ENCODE data around the gene RDH5.

Gene RDH5

GRCh38 chr12:55687746-55688145, 32.4 kb upstream of the RDH5 start:
- H3F3A ChIP-seq (ENCODE audit: insufficient read depth), result no peaks in the 10 kb centered on the region
- no peak overlapping the region for H3K27ac ChIP-seq (ENCODE audit: low read depth, low read length)
- no peak overlapping the region for H2AFZ ChIP-seq (ENCODE audit: low read depth, low read length, severe bottlenecking)
- H3K9me3 ChIP-seq (ENCODE audit: insufficient read depth, low read length), result no peaks in the 10 kb centered on the region
- H3K9ac ChIP-seq (ENCODE audit: low read length), result no peak overlapping the region
- H3K4me3 ChIP-seq (ENCODE audit: insufficient read depth, low read length, poor library complexity, severe bottlenecking), result no peak overlapping the region
- no peaks in the 10 kb centered on the region for H3K36me3 ChIP-seq (ENCODE audit: low read length)
- H3K27me3 ChIP-seq (ENCODE audit: low read length), result no peaks in the 10 kb centered on the region
- H4K20me1 ChIP-seq (ENCODE audit: low read depth, low read length), result no peaks in the 10 kb centered on the region
- no peak overlapping the region for H3K4me2 ChIP-seq (ENCODE audit: low read depth, low read length, poor library complexity, severe bottlenecking)
- H3K9me2 ChIP-seq (replicated peaks; ENCODE audit: insufficient read depth, low read length), result no peaks in the 10 kb centered on the region
- no peaks in the 10 kb centered on the region for H3K79me2 ChIP-seq (ENCODE audit: insufficient read depth, low read length)
- TF ChIP-seq CTCF (IDR thresholded peaks at IDR 0.05; ENCODE audit: insufficient read depth, low read length, poor library complexity, severe bottlenecking) (no peak), EZH2phosphoT487 (conservative IDR thresholded peaks at IDR 0.05; ENCODE audit: low read length) (no peak)

GRCh38 chr12:55688716-55689655, 31.2 kb upstream of the RDH5 start:
- H3K79me2 ChIP-seq (ENCODE audit: insufficient read depth, low read length), result no peaks in the 10 kb centered on the region
- H3K4me2 ChIP-seq (ENCODE audit: low read depth, low read length, poor library complexity, severe bottlenecking), result no peak overlapping the region
- H3K9me3 ChIP-seq (ENCODE audit: insufficient read depth, low read length), result no peaks in the 10 kb centered on the region
- no peak overlapping the region for H3K4me3 ChIP-seq (ENCODE audit: insufficient read depth, low read length, poor library complexity, severe bottlenecking)
- H2AFZ ChIP-seq (ENCODE audit: low read depth, low read length, severe bottlenecking), result no peak overlapping the region
- no peaks in the 10 kb centered on the region for H3K9me2 ChIP-seq (replicated peaks; ENCODE audit: insufficient read depth, low read length)
- H3K27ac ChIP-seq (ENCODE audit: low read depth, low read length), result no peak overlapping the region
- H3K36me3 ChIP-seq (ENCODE audit: low read length), result no peaks in the 10 kb centered on the region
- H3F3A ChIP-seq (ENCODE audit: insufficient read depth), result no peaks in the 10 kb centered on the region
- H3K27me3 ChIP-seq (ENCODE audit: low read length), result no peaks in the 10 kb centered on the region
- no peaks in the 10 kb centered on the region for H4K20me1 ChIP-seq (ENCODE audit: low read depth, low read length)
- no peak for TF ChIP-seq CTCF (IDR thresholded peaks at IDR 0.05; ENCODE audit: insufficient read depth, low read length, poor library complexity, severe bottlenecking)
- TF ChIP-seq EZH2phosphoT487 (conservative IDR thresholded peaks at IDR 0.05; ENCODE audit: low read length), result no peak
- H3K9ac ChIP-seq (ENCODE audit: low read length), result no peak overlapping the region

- Histone ChIP-seq H3K4me3 (ENCODE audit: insufficient read depth, low read length, poor library complexity, severe bottlenecking) (no peak overlapping the region), H3K27me3 (ENCODE audit: low read length) (no peaks in the 10 kb centered on the region), H3F3A (ENCODE audit: insufficient read depth) (no peaks in the 10 kb centered on the region), H3K36me3 (ENCODE audit: low read length) (no peaks in the 10 kb centered on the region), H4K20me1 (ENCODE audit: low read depth, low read length) (no peaks in the 10 kb centered on the region), H3K27ac (ENCODE audit: low read depth, low read length) (no peak overlapping the region), H3K9ac (ENCODE audit: low read length) (no peak overlapping the region), H3K4me2 (ENCODE audit: low read depth, low read length, poor library complexity, severe bottlenecking) (no peak overlapping the region), H3K9me2 (replicated peaks; ENCODE audit: insufficient read depth, low read length) (no peaks in the 10 kb centered on the region), H3K9me3 (ENCODE audit: insufficient read depth, low read length) (no peaks in the 10 kb centered on the region), H2AFZ (ENCODE audit: low read depth, low read length, severe bottlenecking) (no peak overlapping the region), H3K79me2 (ENCODE audit: insufficient read depth, low read length) (no peaks in the 10 kb centered on the region)
- TF ChIP-seq EZH2phosphoT487 (conservative IDR thresholded peaks at IDR 0.05; ENCODE audit: low read length) (no peak), CTCF (IDR thresholded peaks at IDR 0.05; ENCODE audit: insufficient read depth, low read length, poor library complexity, severe bottlenecking) (no peak)
These were observed 27.4 kb upstream of the RDH5 start for GRCh38 chr12:55692631-55693322.

Data from SU-DHL-6 (cell line).